GM12878 (cell line): ENCODE data around the gene SORCS1. TPM values are rescaled to one million over a fixed set of nuclear protein-coding genes. Genes with fewer than 3 reads are reported as not detected.

Experiments
- CHD4 ChIP-seq: fragments of 200-600 bp; sonication (generic); IDR thresholded peaks from 2 replicates; pipeline ENCODE4 v1.6.1; 2016; ENCODE audit warnings: mild to moderate bottlenecking
- FOXM1 ChIP-seq: IDR thresholded peaks from 2 replicates; pipeline ENCODE4 v1.6.1; 2012; ENCODE audit warnings: low read depth, mild to moderate bottlenecking, inconsistent platforms, low read length, moderate library complexity
- GABPA ChIP-seq: IDR thresholded peaks from 2 replicates; pipeline ENCODE4 v1.6.1; 2014; ENCODE audit warnings: antibody characterized with exemption, low read depth, mild to moderate bottlenecking, inconsistent platforms
- HCFC1 ChIP-seq: fragments of 150-350 bp; IDR thresholded peaks from 2 replicates; pipeline ENCODE4 v1.6.1; 2014; ENCODE audit warnings: low read length
- HDAC6 ChIP-seq: fragments of 200-600 bp; sonication (generic); IDR thresholded peaks from one replicate; pipeline ENCODE4 v1.8.0; 2017; ENCODE audit warnings: antibody characterized with exemption; ENCODE audit not compliant: unreplicated experiment
- MYC ChIP-seq: IDR thresholded peaks from 2 replicates; pipeline ENCODE4 v1.6.1; 2011; ENCODE audit warnings: mild to moderate bottlenecking, low read length, moderate library complexity, inconsistent platforms; ENCODE audit not compliant: insufficient read depth, insufficient replicate concordance, insufficient read length, severe bottlenecking
- REST ChIP-seq: IDR thresholded peaks from 2 replicates; pipeline ENCODE4 v1.6.1; 2012; ENCODE audit warnings: mild to moderate bottlenecking, low read depth, low read length
- SIX5 ChIP-seq: IDR thresholded peaks from 2 replicates; pipeline ENCODE4 v1.6.1; 2011; ENCODE audit warnings: mild to moderate bottlenecking, low read depth, low read length, moderate library complexity; ENCODE audit not compliant: severe bottlenecking
- SMARCA5 ChIP-seq: fragments of 450-650 bp; IDR thresholded peaks from 2 replicates; pipeline ENCODE4 v1.6.1; 2017; ENCODE audit warnings: mild to moderate bottlenecking
- SPI1 ChIP-seq: IDR thresholded peaks from 2 replicates; pipeline ENCODE4 v1.6.1; 2011; ENCODE audit warnings: low read depth, mild to moderate bottlenecking, low read length, moderate library complexity, borderline replicate concordance; ENCODE audit not compliant: insufficient read depth
- SREBF1 ChIP-seq: IDR thresholded peaks from 2 replicates; pipeline ENCODE4 v1.6.1; 2012; ENCODE audit warnings: mild to moderate bottlenecking, low read length
- TARDBP ChIP-seq: IDR thresholded peaks from 2 replicates; pipeline ENCODE4 v1.6.1; 2016; ENCODE audit warnings: borderline replicate concordance
- ZBTB33 ChIP-seq: fragments of 450-650 bp; IDR thresholded peaks from 2 replicates; pipeline ENCODE4 v1.6.1; 2017; ENCODE audit warnings: mild to moderate bottlenecking
- ZNF24 ChIP-seq: fragments of 450-650 bp; IDR thresholded peaks from 2 replicates; pipeline ENCODE4 v1.6.1; 2017; ENCODE audit warnings: antibody characterized with exemption, mild to moderate bottlenecking
- polyA plus RNA-seq, 11 experiments: library from polyadenylated mRNA; depleted of rRNA in 4 of 11; unstranded in 6 of 11; stranded (reverse) in 5 of 11; fragments of >200 nt; fragmentation: Nextera tagmentation in 4 of 11; fragmentation: Illumina TruSeq in 1 of 11; extraction: Ambion mirVana in 4 of 11; extraction: Trizol in 1 of 11; gene quantifications; 1 replicate in 1 of 11; 2 replicates in 10 of 11; pipeline versions ENCODE4 v1.2.1 to v1.2.3, GENCODE V29; 2011 to 2016; ENCODE audit warnings: inconsistent platforms in 2 of 11, missing spikeins in 2 of 11, low read depth in 1 of 11
- total RNA-seq, 4 experiments: library from RNA; depleted of rRNA in 3 of 4; stranded (reverse); fragments of >200 nt in 3 of 4; fragmentation: Illumina TruSeq in 1 of 4; extraction: Trizol in 1 of 4; gene quantifications; 2 replicates each; pipeline versions ENCODE4 v1.2.1 to v1.2.3, GENCODE V29; 2013 to 2021

Gene SORCS1
- total and polyA plus RNA-seq, 10 of the 15 experiments (the other 5 are each of a cell fraction or from before 2014, with no cell fraction given): 0.02 to 9.6 (median 0.06) TPM; not detected in 3

- TF ChIP-seq REST: no peak
- no peak for TF ChIP-seq HCFC1
- TF ChIP-seq CHD4: no peak
- TF ChIP-seq HDAC6: no peak
- no peak for TF ChIP-seq SPI1
- no peak for TF ChIP-seq ZBTB33
- no peak for TF ChIP-seq SREBF1
- TF ChIP-seq MYC: no peak
- no peak for TF ChIP-seq GABPA
- TF ChIP-seq TARDBP: no peak
- TF ChIP-seq FOXM1: no peak
- no peak for TF ChIP-seq SMARCA5
- TF ChIP-seq ZNF24: no peak
- no peak for TF ChIP-seq SIX5
Observed at GRCh38 chr10:106614293-106614692, 550.2 kb downstream of the SORCS1 start (continued).
